Measurements from ENCODE around the gene PLAU.
"Not testable (repeated sequence)": the region's sequence is repeated elsewhere in the genome, so short reads cannot be mapped to it uniquely, and the experiment has no call there.

PLAU gene

GRCh38 chr10:73954737-73955136 lies 43.8 kb downstream of the PLAU start:
- no peak overlapping the region for H3K4me3 ChIP-seq (ENCODE audit: low read depth, low read length)
- TF ChIP-seq CTCF (IDR thresholded peaks at IDR 0.05; ENCODE audit: low read depth, low read length) = no peak
- in situ Hi-C loops (cut with HindIII; ENCODE audit: low sequenced_read_pairs) = no loop called here
- no peak for DNase-seq (ENCODE audit: low read depth, low spot score)

GRCh38 chr10:73955719-73956118 lies 44.8 kb downstream of the PLAU start:
- in situ Hi-C loops (cut with HindIII; ENCODE audit: low sequenced_read_pairs) = no loop called here
- DNase-seq (ENCODE audit: low read depth, low spot score) = no peak
- no peak overlapping the region for H3K4me3 ChIP-seq (ENCODE audit: low read depth, low read length)
- TF ChIP-seq CTCF (IDR thresholded peaks at IDR 0.05; ENCODE audit: low read depth, low read length) = no peak

DNA sequence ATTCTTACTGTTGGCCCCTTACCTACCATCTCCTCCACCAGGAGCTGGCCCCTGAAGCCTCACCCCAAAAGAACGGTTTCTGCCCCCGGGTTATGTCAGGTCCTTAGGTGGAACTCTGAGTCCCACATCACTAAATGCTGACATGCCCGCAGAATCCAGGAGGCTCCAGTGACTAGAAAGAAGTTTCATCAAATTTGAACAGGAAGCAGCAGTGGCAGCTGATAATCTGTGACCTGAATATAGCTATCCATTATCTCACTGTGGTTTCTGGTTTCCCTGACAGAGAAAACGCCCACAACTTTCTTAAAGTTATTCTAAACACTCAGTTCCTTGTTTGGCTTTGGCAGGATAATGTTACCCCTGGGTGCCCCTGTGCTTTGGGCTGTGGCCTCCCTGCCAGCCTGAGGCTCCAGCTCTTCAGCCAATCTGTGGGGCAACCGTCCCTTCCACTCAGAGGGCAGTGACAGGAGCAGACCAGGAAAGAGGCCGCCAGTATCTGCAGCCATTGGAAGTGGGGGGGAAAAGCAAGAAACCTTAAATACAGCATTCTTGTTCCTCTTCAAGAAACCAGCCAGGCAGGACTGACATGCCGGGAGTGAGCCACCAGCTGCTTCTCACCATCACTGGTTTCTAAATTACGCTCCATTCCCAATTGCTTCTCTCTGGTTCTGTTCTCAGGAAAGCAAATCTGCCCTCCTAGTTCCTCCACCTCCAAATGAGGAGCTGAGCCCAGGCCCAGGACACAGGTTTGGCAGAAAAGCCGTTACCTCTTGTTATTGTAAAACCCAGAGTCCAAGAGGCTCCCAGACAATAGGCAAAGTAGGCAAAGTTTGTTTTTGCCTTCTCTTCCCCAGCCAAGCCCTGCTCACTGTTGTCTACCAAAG lies 45.8 kb downstream of the PLAU start:
- no peak overlapping the region for H3K4me3 ChIP-seq (ENCODE audit: low read depth, low read length)
- no peak for TF ChIP-seq CTCF (IDR thresholded peaks at IDR 0.05; ENCODE audit: low read depth, low read length)
- DNase-seq (ENCODE audit: low read depth, low spot score) = peak; percentile 29
- in situ Hi-C loops (cut with HindIII; ENCODE audit: low sequenced_read_pairs) = no loop called here

- peak; percentile 28 for DNase-seq (ENCODE audit: low read depth, low spot score)
- no peak overlapping the region for H3K4me3 ChIP-seq (ENCODE audit: low read depth, low read length)
- no peak for TF ChIP-seq CTCF (IDR thresholded peaks at IDR 0.05; ENCODE audit: low read depth, low read length)
- in situ Hi-C loops (cut with HindIII; ENCODE audit: low sequenced_read_pairs) = loop anchor here (10.0 kb wide), 1 partner anchor 55 kb away; no protein-coding TSS in a partner anchor
Observed at GRCh38 chr10:73959484-73960243, 48.7 kb downstream of the PLAU start.

- in situ Hi-C loops (cut with HindIII; ENCODE audit: low sequenced_read_pairs) = loop anchor here (10.0 kb wide), 1 partner anchor 52 kb away; no protein-coding TSS in a partner anchor
- no peak for TF ChIP-seq CTCF (IDR thresholded peaks at IDR 0.05; ENCODE audit: low read depth, low read length)
- no peak for DNase-seq (ENCODE audit: low read depth, low spot score)
- no peak overlapping the region for H3K4me3 ChIP-seq (ENCODE audit: low read depth, low read length)
Observed at GRCh38 chr10:73962386-73962785, 51.5 kb downstream of the PLAU start.

DNA sequence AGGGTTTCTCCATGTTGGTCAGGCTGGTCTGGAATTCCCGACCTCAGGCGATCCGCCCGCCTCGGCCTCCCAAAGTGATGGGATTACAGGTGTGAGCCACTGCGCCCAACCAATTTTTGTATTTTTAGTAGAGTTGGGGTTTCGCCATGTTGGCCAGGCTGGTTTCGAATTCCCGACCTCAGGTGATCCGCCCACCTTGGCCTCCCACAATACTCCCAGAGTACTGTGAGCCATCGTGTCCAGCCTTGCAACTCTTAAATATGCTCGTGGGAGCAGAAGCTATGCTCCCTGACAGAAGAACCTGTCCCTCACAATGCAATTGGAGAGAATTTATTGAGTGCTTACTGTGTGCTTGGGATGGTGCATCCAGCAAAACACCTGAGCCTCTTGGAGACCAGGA lies 52.6 kb downstream of the PLAU start:
- not testable (repeated sequence) for DNase-seq (ENCODE audit: low read depth, low spot score); H3K4me3 ChIP-seq (ENCODE audit: low read depth, low read length)
- in situ Hi-C loops (cut with HindIII; ENCODE audit: low sequenced_read_pairs) = loop anchor here (10.0 kb wide), 1 partner anchor 51 kb away; no protein-coding TSS in a partner anchor

Measured in astrocyte of the spinal cord (primary cell).